HG03196 (cell line): ENCODE data around the gene FMNL2.
"Not testable (repeated sequence)": the region's sequence is repeated elsewhere in the genome, so short reads cannot be mapped to it uniquely, and the experiment has no call there.

ENCODE experiments used
- ATAC-seq: cut with Tn5 transposase; IDR thresholded peaks from one replicate; pipeline ENCODE4 v1.9.1; 2021; ENCODE audit not compliant: unreplicated experiment

The FMNL2 gene

DNA sequence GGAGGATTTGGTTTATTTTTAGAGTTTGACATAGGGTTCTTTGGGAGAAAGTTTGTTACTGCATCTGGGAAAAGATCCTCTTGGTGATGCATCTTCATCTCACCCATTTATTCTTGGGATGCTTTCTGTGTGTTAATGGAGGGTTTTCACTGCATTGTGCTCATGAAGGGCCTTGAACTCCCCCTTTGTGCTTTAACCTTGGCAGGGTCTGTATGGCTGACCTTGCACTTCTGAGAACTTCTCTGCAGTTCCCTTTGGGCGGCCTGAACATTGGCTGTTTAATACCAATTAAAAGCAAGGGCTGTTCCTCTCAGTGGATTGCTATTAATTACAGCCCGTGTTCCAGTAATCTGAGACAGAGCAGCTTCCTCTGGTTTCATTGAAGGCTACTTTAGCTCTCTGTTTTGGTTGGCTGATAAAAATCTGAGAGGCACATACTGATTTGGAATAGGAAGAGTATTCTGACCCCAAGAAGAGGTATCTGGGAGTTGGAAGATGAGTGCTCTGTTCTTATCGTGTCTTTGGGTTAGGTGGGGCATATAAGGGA, 37.5 kb downstream of the FMNL2 start:
- ATAC-seq, result no peak

DNA sequence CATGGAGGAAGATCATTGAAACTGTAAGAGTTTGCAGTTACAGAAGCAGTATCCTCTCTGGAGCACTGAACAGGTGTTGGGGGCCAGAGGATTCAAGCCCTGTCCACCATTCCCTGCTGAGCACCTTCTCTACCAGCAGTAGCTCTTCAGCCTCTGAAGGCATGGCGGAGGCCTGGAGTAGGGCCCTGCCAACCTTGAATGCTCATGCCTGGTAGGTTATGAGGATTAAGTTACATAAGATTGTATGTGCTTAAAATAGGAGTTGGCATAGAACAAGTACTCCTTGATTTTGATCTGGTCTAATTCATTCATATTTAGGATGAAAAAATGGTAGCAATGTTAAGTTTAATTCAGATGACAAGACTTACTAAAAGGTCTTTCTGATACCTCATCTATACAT, 40.2 kb downstream of the FMNL2 start:
- no peak for ATAC-seq

DNA sequence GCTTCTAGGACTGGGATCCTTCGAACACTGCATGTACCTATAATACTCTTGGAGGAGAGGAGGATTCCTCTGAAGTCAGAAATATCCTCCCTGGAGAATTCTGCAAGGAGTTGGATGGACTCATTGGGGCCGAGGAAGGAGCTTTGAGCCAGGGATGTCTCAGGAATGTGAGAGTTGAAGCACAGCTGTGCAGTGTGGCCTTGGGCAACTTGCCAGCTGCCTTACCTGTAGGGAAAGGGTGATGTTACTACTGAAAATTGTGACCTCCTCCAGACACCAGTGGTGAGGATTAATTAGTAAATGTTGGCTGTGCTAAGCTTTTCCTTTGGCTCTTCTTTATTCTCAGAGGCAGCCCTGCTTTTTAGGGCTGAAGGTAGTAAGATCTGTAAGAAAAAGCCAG, 41.4 kb downstream of the FMNL2 start:
- ATAC-seq, result no peak

DNA sequence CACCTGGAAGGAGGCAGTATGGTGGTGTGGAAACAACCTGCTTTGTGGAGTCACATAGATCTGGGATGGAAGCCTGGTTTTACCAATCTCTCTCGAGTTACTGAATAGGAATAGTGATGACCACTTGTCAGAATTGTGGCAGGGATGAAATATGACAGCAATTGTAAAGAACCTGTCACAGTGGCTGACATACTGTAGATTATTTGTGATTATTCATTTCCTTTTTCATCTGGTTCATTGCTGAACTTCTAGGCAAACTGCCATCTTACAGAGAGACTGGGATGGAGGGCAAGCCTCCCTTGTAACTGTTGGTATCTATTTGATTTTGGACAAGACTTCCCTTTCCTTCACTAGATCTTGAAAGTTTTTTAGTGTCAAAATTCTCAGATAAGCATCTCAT, 42.0 kb downstream of the FMNL2 start:
- no peak for ATAC-seq

DNA sequence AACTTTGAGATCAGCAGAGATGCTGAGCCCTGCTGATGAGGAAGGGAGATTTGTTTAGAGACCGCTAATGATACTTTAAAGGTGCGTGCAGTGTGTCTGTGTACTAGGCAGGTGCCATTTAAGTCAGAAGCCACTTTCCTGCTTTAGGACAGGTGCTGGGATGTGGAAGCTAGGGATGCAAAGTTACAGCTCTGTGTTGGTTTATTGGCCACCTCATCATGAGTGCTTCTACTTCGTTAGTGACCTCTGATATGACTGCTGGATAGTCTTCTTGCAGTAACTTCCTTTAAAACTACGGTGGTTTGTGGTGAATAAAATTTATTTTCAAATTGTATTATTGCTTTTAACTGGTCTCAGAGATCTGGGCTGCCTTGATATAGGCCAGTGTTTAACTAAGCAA, 44.1 kb downstream of the FMNL2 start:
- ATAC-seq, result no peak

DNA sequence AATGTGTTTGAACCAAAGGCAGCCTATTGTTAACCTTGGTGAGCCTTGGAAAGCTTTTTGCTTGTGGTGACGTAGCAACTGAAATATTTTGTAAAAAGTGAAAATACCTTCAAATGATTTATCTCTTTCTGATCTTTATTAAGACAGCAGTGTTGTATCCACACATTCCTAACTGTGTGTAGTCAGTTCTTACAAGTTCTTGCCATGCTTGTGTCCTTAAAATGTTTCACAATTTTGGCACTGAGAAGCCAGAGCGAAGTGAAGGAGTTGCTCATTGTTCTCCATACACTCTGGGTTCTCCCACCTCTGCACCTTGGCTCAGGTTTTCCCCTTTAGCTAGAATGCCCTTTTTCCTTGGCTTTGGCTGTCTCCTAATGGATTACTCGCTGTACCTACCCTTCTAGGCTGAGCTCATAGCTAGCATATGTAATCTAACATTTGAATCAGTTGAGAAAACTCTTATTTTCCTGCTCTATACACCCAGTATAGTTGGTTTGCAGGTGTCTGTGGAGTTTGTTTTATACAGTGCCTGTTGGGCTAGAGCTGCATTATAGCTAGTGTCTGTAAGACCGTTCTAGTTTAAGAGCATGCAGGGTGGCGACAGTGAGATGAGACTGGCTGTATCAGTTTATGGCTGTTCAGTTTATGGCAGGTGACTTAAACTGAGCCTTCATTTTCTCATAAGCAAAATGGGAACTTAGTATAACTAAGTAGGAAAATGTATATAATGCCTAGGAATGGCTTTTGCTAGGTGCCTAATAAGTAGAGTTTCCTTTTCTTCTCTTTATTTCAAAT, 45.5 kb downstream of the FMNL2 start:
- ATAC-seq, result no peak

DNA sequence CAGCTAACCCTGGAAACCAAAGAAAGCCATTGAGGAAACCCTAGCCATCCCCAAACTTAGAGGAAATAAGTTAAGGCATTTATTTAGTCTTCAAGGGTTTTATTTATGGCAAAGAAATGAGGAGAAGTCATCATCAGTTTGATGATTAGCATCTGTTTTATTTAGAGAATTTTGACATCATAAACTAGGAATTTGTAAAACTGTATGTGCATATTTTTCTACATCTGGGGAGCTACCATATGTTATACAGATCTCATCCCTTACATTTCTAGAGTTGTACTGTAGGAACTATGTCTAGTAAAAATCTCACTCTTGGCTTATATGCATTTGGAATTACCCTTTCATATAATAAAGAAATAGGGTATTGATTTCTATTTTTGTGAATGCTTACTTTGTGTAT, 48.7 kb downstream of the FMNL2 start:
- ATAC-seq, result no peak

DNA sequence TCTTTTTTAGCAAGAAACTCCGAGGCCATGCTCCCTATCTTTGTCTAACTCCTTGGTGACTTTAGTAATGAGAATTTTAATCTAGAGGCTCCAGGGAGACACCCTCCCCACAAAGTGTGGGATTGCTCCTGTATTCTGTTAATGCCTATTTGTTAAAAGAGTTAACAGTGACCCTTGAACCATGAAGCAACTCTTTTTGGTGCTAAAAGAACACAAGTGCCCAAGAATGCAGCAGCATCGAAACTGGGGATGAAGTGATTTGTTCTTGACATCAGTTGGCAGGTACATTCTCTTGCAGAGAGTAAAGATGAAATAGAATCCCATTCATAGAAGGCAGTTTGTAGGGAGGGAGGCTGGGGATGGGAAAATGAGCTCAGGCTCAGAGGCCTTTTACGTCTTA, 50.0 kb downstream of the FMNL2 start:
- no peak for ATAC-seq

DNA sequence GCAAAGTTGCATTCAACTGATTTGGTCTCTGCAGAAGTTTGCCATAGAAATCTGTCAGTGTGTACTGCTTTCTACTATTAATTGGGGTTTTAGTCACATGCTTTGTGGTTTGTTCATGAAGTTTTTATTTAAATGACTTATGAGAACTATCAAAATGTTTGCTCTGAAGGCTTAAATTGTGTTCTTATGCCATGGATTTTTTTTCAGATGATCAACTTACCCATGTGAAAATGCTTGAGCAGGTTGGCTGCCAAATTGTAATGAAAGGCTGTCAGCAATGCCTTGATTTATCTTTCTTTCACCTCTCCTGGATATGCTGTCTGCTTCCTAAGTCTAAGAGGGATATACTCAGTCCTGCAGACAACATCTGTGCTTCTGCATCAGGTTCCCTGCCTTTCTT, 50.7 kb downstream of the FMNL2 start:
- ATAC-seq, result no peak

DNA sequence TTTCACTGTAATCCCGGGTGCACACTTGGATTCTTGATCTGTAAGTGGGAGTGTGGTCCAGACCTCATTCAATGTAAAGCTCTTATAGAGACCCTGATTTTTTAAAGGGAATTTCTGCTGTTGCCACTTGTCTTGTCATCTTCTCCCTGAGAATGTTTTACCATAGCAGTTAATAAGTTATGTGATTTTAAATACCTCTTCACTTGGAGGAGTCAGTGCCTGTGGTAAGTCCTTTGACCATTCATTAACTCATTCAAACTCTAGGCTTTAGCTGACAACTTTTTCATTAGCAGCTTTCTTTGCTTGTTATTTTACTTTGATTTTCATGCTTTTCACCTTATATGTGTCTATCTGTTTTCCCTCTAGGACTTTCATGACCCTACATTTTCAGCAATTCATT, 51.3 kb downstream of the FMNL2 start:
- ATAC-seq, result no peak

DNA sequence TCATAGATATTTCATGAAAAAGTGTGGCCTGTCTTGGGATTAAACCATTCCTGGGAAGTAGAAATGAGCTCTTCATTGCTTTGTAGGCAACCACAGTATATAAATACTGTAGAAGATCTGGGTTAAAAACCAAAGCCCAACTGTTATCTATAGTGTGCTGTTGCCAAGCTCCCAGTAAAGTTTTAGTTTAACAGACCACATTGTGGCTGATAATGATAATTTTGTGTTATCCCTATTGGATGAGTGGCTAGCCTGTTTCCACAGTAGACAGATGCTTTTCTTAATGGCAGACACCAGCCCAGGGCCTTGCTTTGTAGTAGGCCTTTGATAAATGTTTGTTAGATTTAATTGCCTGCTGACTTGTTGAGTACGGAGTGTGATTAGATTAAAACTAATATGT, 52.1 kb downstream of the FMNL2 start:
- ATAC-seq, result no peak

DNA sequence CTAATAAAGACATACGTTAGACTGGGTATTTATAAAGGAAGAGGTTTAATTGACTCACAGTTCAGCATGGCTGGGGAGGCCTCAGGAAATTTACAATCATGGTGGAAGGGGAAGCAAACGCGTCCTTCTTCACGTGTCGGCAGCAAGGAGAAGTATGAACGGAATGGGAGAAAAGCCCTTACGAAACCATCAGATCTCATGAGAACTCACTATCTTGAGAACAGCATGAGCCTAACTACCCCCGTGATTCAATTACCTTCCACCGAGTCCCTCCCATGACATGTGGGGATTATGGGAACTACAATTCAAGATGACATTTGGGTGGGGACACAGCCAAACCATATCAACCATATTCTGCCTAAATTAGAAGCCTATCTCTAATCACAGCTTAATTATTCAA, 53.3 kb downstream of the FMNL2 start:
- not testable (repeated sequence) for ATAC-seq

DNA sequence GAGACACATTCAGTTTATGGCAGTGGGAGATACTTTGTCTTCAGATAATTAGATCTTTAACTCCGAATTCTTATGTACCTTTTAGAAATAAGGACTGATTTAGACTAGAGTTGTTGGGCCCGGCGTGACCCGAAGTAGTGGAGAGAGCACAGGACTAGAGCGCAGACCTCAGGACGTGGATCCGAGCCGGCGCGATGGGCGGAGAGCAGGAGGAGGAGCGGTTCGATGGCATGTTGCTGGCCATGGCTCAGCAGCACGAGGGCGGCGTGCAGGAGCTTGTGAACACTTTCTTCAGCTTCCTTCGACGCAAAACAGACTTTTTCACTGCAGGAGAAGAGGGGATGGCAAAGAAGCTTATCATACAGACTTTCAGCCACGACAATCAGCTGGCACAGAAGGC, 54.5 kb downstream of the FMNL2 start:
- no peak for ATAC-seq

DNA sequence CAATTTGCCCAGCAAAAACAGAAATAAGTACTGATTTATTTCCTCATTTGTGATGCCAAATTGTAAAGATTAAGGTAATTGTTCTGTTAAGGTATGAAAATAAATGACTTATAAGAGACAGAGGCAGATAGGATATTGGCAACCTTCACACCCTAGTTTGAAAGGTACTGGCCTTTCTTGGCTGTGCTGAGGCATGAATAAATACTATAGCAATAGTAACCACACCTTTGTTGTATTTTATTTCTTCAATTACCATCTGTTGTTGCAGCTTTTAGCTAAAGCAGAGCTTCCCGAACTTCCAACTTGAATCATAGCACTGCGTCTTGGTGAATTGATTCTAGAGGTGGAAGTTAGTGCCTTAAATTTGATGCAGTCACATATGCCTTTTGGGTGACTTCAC, 55.9 kb downstream of the FMNL2 start:
- no peak for ATAC-seq

DNA sequence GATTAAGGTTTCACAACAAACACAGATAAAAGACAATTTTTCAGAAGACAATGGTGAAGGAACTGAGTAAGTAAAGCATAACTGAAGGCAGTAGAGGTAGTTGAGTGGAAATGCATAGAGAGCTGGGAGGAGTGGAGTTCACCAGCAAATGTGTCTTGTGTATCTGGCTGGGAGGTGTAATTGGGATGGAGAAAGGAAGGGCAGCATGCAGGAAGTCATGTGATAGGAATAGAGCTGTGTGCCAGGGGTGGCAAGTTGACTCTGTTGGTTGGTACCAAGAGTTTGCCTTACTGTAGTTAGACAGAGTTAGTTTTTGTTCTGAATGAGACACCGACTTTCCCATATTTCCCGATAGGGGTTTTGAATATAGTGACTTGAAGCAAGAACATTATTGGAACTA, 56.3 kb downstream of the FMNL2 start:
- no peak for ATAC-seq

DNA sequence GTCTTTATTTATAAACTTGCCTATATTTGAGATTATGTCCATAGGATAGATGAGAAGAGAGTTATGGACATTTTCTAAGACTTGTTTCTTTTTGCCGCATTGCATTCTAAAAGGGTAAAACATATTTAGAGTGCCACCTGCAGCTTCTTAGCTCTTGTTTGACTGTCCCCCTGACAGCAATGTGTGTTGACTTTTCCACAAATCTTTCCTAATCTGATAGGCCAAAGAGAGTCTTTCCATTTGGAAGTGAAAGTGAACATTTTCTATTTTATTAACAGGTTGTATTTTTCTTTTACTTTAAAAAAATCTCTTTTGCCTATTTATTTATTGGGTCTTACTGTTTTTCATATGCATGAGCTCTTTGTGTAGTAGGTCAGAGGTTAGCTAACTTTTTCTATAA, 58.4 kb downstream of the FMNL2 start:
- no peak for ATAC-seq

DNA sequence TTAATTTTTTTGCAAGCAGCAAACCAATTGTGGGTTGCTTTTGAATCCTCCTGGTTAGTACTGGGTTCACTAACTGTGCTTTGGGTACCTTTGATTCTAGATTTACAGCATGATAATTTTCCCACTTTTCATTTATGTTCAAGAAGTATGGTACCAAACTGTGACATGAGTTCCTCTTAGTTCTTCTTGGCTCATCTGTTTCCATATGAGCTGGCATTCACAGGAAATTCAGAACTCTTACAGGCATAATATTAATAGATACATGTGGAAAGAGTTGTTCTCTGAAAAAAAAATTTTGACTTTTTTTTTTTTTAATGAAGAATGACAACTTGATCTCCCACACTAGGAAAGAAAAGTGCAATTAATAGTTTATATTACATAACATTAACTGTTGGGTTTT, 59.4 kb downstream of the FMNL2 start:
- no peak for ATAC-seq

DNA sequence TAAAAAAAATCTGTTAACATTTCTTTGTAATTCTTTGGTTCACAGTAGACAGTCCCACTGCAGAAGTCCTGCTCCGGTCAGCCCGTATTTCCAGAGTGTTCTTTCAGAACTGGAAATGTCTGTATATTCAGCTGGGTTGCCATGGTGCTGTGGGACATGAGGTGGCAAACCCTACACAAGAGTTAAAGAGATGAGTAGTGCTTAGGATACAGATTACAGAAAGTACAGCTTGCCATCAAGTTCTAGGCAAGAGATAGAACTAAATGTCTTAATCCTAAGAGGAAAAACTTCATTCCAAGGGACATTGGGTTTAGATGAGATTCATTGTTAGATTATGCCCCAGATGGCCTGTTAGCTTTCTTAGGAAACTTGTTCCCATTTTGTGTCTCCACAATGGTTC, 60.1 kb downstream of the FMNL2 start:
- ATAC-seq, result no peak

DNA sequence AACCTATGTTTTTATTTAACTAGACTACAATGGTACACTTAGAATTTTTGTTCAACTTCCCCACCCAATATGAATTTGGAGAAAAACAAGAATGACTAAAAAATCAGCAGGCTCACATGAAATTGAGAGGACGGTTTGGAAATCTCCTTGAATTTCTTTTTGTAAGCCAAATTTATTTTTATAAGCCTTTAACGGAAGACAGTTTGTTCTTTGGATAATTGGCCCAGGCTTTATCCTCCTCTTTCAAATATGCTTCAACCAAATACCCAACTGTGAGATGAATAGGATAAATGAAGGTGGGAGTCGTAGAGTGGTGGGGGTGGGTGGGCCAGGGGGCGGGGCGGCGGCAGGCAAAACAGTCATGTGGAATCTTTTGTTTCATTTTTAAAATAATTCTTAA, 60.6 kb downstream of the FMNL2 start:
- no peak for ATAC-seq

DNA sequence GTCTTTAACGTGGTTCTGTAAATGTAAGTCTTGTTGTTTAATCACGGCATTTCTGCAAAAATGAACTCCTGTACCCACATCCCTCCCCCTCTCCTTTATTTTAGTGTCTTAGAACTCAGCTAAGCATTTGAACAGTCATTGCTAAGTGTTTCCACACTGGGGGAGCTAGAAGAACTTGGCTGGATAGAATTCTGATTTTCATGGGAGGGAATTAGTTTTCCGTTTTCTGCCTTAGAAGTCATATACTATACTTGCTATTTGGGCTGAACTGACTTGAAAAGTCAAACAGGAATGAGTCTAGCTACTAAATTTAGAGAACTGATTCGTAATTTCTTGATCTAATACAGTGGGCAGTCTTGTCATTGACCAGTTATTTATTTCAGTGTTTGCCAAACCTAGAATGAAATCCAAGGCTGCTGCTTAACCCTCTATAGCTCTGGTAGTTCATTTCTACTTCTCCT, 61.1 kb downstream of the FMNL2 start:
- ATAC-seq, result no peak

DNA sequence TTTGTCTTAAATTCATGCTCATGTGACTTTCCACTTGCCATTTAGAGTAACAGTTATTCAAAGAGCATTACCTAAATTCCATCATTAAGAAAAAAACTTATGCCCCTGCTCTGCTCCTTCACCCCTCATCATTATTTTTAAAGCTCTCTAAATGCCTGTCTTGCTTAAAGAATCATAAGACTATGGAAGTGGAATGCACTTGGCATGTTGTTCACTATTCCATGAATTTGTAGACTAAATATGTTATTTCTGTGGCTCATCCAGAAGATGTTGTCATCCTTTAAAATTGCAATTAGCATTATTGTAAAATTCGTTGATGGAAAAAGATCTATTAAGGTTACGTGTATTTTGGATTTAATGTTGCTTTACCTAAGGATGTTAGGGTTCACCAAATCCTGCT, 61.8 kb downstream of the FMNL2 start:
- no peak for ATAC-seq

DNA sequence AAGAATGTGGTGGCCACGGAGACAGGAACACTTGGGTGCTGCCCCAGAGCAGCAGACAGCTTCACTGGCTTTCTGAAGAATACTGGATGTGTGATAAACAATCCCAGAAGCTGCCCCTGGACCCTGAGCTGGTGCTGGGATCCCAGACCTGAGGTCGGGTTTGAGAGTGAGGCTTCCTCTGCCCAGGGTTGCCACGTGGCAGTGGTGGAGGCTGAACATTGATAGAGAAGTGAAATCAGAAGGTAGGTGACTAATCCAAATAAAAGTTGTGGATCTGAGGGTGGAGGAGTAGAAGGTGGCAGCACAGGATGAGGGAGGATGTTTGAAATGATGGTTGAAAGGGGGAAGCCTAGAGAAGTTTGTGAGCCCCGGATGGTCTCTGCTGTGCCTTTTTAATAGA, 64.0 kb downstream of the FMNL2 start:
- ATAC-seq, result no peak

DNA sequence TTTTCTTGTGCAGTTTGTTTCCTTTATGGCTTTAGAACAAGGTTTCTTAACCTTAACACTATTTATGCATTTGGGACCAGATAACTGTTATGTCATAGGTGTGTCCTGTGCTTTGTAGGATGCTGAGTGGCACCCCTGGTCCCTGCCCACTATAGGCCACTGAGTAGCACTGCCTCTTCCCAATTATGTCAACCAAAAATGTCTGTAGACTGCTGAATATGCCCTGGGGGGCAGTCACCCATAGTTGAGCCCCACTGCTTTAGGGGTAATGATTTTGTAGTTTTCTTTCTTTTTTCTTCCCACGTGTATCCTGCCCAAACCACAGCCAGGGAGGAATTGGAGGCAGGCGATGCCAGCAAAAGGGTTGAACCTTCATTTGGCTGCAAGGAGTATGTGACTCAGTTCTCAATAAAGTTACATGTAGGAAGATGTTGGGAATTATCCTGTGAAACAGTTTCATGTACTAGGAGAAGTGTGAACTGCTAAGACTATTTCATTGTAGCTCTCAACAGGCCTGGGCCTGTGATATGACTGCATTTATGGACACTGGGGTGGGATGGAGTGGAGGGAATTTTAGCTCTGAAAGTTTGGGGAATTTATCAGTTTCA, 65.7 kb downstream of the FMNL2 start:
- no peak for ATAC-seq
